B cell (primary cell): ENCODE measurements around the gene OR10A3.

Source experiments
- CTCF ChIP-seq: fragments of 200-600 bp; IDR thresholded peaks from one replicate; pipeline ENCODE4 v1.8.0; 2022; ENCODE audit warnings: antibody characterized with exemption, mild to moderate bottlenecking
- EZH2 ChIP-seq: IDR thresholded peaks from 2 replicates; pipeline ENCODE4 v1.6.1; 2012; ENCODE audit warnings: borderline replicate concordance, low read depth, mild to moderate bottlenecking, moderate library complexity, low read length; ENCODE audit not compliant: insufficient read depth, poor library complexity, severe bottlenecking

- TF ChIP-seq CTCF (no peak), EZH2 (no peak)
These were observed 8.4 kb upstream of the OR10A3 start for GRCh38 chr11:7949934-7950333.
